GM21423 (cell line): ENCODE results near the gene KIAA1328.
"Not testable (repeated sequence)": the region's sequence is repeated elsewhere in the genome, so short reads cannot be mapped to it uniquely, and the experiment has no call there.

ENCODE experiments used
- ATAC-seq: cut with Tn5 transposase; IDR thresholded peaks from one replicate; pipeline ENCODE4 v1.9.1; 2021; ENCODE audit warnings: mild to moderate bottlenecking, moderate library complexity; ENCODE audit not compliant: unreplicated experiment

Gene KIAA1328

DNA sequence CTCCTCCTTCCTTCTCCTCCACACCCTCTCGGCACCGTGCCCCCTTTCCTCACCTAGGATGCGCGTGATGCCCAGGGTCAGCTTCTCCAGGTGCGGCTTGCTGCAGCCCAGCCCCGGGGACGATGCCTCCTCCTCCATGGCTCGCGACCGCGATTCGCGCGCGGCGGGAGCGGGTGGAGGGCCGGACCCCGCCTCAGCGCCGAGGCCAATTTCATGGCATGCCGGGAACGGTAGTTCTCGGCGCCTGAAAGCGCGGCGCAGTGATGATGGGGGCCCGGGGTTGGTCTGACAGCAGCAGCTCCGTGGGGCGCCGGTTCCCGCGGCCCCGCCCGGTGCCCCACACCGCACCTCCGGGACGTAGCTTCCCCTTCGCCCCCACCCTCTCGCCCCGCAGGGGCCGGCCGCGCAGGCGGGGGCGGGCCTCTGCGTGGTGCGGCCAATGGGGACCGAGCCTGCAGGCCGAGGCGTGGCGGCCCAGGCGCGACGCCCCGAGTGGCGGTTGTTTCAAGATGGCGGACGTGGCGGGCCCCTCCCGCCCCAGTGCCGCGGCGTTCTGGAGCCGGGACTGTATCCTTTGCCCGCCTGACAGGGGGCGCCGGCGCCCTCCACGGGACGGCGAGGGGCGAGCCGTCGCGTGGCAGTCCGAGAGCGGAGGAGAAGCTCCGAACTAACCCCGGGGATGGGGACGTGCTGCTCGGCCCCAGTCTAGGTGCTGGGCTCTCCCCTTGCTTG lies at the start of gene KIAA1328, which contains the start of gene TPGS2:
KIAA1328 (plus strand) TSS at position 498 of the 732 bp plus-strand sequence; CDS start at position 510, 12 bp downstream.
TPGS2 (minus strand) TSS at position 373 of the 732 bp plus-strand sequence; CDS start at position 138, 235 bp downstream.
- ATAC-seq = peak; percentile 92

DNA sequence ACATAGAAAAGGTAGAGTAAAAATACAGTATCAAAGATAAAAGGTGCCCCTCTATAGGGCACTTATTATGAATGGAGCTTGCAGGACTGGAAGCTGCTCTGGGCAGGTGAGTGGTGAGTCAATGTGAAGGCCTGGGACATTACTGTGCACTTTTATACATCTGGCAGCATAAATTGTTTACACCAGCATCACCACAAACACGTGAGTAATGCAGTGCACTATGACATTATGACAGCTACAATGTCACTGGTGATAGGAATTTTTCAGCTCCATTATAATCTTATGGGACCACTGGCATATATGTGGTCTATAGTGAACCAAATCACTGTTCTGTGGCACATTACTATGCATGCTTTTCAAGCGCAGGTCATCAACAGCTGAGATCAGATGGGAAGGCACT lies 48.2 kb upstream of the KIAA1328 start:
- ATAC-seq = no peak

GRCh38 chr18:36782710-36783109 lies 46.2 kb upstream of the KIAA1328 start:
- no peak for ATAC-seq

DNA sequence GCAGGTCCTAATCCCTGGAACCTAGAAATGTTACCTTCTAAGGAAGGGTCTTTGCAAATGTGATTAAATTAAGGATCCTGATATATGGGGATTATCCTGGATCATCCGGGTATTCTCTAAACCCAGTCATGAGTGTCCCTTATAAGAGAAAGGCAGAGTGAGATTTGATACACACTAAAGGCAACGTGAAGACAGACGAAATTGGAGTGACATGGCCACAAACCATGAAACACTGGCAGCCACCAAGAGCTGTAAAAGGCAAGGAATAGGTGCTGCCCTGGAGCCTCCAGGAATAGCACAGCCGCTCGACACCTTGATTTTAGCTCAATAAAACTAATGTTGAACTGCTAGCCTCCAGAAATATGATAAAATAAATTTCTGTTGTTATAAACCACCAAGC lies 45.1 kb upstream of the KIAA1328 start:
- ATAC-seq = no peak

DNA sequence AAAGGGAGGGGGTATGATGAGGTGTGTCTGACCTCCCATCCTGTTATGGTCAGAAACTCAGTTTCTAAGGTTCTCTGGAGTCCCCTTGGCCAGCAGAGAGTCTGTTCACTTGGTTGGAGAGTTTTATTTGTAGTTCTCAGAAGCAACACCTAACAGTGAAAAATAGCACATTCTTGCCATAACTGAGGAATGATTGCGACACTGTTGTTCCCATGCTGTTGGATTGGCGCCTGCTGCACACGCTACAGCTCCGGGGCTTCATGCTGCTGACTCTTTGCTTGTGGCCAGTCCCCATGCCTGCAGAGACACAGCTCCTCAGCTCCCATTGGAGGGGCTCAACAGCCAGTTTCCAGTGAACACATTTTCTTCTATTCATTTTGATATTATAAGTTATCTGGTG lies 42.2 kb upstream of the KIAA1328 start:
- ATAC-seq = no peak

DNA sequence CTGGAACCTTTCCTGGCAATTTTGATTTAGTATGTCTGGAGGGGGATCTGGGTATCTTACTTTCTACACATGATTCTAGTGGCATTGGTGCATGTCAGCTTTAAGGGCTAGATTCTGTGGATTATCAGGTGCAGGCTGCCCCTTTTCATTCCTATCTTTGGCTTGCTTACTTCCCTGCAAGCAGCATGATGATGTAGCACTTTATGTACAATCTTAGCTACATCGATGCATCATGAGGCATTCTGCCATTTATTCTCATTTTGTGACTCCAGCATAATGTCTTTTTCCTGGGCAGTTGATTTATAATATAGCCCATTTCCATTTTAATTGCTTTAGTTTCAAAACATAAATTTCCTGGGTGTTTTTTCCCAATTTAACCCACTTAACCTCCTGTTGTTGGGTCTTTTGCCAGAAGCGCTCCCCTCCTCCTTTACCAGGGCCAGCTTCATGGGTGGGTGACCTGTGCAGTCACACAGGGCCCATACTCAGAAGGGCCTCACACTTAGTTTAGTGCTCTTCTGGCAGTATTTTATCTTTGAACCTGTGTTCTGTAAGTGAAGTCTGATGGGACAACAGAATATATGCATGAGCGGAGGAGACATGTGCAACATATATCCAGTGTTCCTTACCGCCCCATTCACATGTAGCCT lies 36.2 kb upstream of the KIAA1328 start:
- no peak for ATAC-seq

DNA sequence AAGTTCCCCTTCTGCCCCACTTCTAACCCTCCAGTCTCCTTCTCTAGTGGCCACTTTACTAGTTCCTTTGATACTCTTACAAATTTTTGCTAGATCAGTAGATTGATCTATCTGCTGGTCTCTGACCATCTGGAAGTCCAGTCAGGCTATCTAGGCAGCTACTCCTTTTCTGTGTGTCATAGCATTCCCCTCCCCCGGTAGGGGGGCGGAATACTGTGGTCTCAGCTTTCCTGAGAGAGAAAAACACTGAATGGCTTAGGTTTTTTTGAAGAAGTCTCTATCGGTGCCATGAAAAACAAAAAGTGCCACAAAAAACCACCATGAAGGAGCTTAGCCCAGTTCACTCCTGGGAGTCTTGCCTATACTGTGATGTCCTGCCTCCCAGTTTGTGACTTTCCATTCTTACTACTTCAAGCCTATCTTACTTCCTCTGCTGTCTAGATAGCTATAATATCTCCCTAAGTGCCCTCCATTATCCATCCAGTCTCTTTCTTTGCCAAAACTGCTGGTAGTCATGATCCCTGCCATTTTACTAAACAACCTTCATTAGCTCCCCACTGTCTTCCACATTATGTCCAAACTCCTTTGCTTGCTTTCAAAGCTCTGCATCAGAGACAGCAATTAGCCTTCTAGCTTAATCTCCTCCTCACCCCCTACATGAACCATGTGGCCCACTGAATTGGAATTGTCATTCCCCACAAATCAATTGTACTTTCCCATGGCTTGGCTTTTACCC lies 30.0 kb upstream of the KIAA1328 start:
- no peak for ATAC-seq

DNA sequence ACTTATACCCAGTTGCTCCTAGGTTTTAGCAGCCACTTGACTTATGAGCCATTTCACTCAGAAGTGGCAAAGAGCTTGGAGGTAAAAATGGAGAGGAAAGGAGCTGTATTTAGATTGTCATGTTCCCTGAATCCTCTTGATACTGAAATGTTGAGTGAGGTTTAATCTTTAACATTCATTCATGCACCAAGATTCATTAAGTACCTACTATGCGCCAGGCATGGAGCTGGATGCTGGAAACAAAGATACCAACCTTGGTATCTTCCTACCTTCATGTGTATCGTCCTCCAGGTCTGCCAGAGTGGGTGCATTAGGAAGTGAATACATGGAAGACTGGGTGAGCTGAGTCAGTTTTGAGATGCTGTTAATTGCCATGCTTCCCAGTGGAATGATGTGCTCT lies 23.8 kb upstream of the KIAA1328 start:
- ATAC-seq = no peak

GRCh38 chr18:36808681-36809080 lies 20.2 kb upstream of the KIAA1328 start:
- no peak for ATAC-seq

GRCh38 chr18:36809590-36810381 lies 19.1 kb upstream of the KIAA1328 start:
- ATAC-seq = peak; percentile 91

GRCh38 chr18:36811430-36811829 lies 17.5 kb upstream of the KIAA1328 start:
- no peak for ATAC-seq

GRCh38 chr18:36811955-36812354 lies 17.0 kb upstream of the KIAA1328 start:
- ATAC-seq = no peak

GRCh38 chr18:36812678-36813077 lies 16.2 kb upstream of the KIAA1328 start:
- ATAC-seq = no peak

- no peak for ATAC-seq
These were observed 15.7 kb upstream of the KIAA1328 start for GRCh38 chr18:36813101-36813775.

DNA sequence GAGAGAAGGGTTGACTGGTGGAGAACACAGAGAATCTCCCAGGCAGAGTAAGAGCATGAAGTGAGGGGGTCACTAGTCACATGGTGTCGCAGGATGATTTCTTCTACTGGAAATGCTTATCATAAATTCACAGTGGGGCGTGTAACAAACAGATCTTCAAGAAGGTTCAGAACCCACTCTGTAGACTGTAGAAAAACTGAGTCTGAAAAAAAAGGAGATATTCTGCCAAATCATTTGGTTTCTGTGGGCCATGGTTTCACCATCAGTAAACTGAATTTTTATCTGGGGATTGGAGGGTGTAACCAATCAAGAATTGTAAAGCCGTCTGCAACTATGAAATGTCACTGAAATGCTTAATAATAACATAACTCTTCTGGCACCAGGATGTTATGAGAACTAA lies 15.1 kb upstream of the KIAA1328 start:
- no peak for ATAC-seq

- ATAC-seq = no peak
These were observed 13.9 kb upstream of the KIAA1328 start for GRCh38 chr18:36814994-36815393.

GRCh38 chr18:36816096-36816495 lies 12.8 kb upstream of the KIAA1328 start:
- ATAC-seq = not testable (repeated sequence)

GRCh38 chr18:36817039-36817438 lies 11.9 kb upstream of the KIAA1328 start:
- no peak for ATAC-seq

DNA sequence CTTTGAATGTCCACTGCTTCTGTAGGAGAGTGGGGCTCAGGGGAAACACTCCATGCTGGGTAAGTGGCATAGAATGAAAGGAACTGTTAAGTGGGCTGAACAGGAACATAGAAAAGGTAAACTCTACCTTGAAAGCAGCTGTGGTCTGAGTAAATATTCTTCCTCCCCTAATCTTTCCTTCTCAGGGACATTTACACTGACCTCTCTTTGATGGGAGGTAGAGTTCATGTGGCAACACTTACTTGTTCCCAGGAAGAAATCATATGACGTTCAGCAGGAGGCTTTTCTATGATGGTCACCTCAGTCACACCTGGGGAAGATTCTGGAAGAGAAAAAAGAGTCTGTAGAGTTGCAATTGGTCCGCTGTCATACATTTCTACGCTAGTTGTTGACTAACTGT lies 10.3 kb upstream of the KIAA1328 start:
- no peak for ATAC-seq

DNA sequence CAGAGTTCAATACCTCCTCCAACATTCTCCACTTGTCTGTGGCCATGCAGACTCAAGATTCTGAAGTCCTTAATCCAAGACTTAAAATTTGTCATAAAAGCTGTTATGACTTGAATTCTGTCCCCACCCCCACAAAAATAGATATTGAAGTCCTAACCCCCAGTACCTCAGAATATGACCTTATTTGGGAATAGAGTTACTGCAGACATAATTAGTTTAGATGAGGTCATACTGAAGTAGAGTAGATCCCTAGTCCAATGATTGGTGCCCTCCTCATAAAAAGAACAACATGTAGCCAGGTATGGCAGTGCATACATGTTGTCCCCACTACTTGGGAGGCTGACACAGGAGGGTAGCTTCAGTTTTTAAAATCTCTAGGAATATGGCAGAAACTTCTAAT lies 9.3 kb upstream of the KIAA1328 start:
- ATAC-seq = no peak
